ENCODE data around the gene PPP1R12B.

- TF ChIP-seq POLR2A (IDR thresholded peaks at IDR 0.05) (no peak), CTCF (IDR thresholded peaks at IDR 0.05) (no peak), POLR2AphosphoS5 (IDR thresholded peaks at IDR 0.05) (no peak), EP300 (IDR thresholded peaks at IDR 0.05) (no peak)
These were observed 282.0 kb downstream of the PPP1R12B start for GRCh38 chr1:202630541-202630940.

Measured in gastroesophageal sphincter (tissue), 3 donors.